IPS-15b (cell line): ENCODE data around the gene RLIM.
A peak's percentile ranks its signal among the peaks of the same experiment; 100 is the strongest.

Experiments used
- H3K27me3 ChIP-seq: one replicate; pipeline ENCODE4 v1.6.1; 2013; ENCODE audit warnings: low read length; ENCODE audit not compliant: control insufficient read depth, insufficient read depth
- H3K36me3 ChIP-seq: one replicate; pipeline ENCODE4 v1.6.1; 2013; ENCODE audit warnings: low read length; ENCODE audit not compliant: control insufficient read depth, insufficient read depth
- H3K4me1 ChIP-seq: one replicate; pipeline ENCODE4 v1.6.1; 2013; ENCODE audit warnings: mild to moderate bottlenecking, low read length; ENCODE audit not compliant: control insufficient read depth, insufficient read depth
- H3K4me3 ChIP-seq: one replicate; pipeline ENCODE4 v1.5.1; 2013; ENCODE audit warnings: low read depth, low read length
- H3K9ac ChIP-seq: one replicate; pipeline ENCODE4 v1.6.1; 2013; ENCODE audit warnings: low read depth, mild to moderate bottlenecking, low read length
- H3K9me3 ChIP-seq: one replicate; pipeline ENCODE4 v1.6.1; 2013; ENCODE audit warnings: mild to moderate bottlenecking, low read length; ENCODE audit not compliant: control insufficient read depth, insufficient read depth

The RLIM gene

DNA sequence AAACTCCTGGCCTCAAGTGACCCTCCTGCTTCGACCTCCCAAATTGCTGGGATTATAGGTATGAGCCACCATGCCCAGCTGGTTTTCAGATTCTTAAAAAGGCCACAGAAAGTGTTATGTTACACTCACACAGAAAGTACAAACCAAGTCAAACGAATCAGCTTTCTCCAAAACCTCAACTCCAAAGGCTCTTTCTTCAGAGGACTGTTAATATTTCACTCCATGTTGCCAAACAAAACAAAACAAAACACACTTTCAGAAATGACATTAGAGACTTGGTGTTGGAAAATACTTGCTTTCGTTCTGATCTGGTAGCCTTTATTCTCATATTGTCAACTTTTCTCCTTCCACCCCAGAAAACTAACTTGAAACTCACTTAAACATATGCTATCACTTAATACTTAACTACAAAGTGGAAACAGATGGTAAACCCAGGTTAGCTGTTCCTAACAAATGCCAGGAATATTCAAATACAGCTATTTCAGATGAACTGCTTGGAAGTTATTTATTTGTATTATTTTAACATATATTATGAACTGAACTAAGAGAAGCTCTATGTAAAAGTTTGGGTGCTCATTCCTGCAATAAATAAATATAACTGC lies 34.7 kb downstream of the RLIM start:
- H3K4me1 ChIP-seq: no peaks in the 10 kb centered on the region
- H3K4me3 ChIP-seq: no peak overlapping the region
- no peaks in the 10 kb centered on the region for H3K27me3 ChIP-seq
- no peak overlapping the region for H3K9ac ChIP-seq
- no peaks in the 10 kb centered on the region for H3K9me3 ChIP-seq
- H3K36me3 ChIP-seq: no peaks in the 10 kb centered on the region

DNA sequence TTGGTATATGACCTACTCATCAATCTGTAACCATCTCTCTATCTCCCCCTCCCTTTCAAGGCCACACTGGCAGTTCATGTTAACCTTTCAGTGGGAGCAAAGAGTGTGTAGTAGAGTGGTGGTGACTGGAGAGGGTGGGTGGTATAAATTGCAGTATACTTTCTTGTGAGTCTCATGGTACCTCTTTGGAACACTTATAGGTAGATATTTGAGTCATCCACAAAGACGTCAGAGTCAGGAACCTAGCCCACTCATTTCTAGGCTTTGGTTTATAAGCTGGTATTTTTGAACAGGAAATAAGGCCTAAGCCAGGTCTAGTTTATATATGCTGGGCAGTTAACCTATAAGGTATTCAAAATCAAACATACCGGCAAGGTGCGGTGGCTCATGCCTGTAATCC lies 36.3 kb downstream of the RLIM start:
- Histone ChIP-seq H3K27me3 (no peaks in the 10 kb centered on the region), H3K9me3 (no peaks in the 10 kb centered on the region), H3K36me3 (no peaks in the 10 kb centered on the region), H3K9ac (no peak overlapping the region), H3K4me1 (no peaks in the 10 kb centered on the region), H3K4me3 (no peak overlapping the region)

DNA sequence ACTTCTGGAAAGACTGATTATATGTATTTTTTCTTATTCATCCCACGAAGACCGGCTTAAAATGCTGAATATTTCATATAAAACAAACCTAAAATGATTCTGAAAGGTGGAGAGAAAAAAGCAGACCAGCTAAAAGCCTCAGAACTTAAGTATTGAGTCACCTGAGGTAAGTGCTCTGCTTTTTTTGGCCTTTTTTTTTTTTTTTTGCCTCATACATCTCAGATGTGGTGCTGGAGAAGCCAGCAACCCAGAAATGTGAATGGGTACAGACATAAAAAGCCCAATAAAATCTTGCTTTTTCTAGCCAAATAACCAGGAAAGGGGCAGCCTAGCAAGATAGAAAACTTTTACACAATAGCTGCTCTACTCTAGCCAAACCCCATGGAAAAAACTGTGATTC lies 57.0 kb downstream of the RLIM start:
- Histone ChIP-seq H3K9me3 (peaks cover 5% of the 10 kb centered on the region), H3K4me3 (no peak overlapping the region), H3K27me3 (no peaks in the 10 kb centered on the region), H3K36me3 (no peaks in the 10 kb centered on the region), H3K9ac (no peak overlapping the region), H3K4me1 (no peaks in the 10 kb centered on the region)

- H3K4me3 ChIP-seq: no peak overlapping the region
- no peaks in the 10 kb centered on the region for H3K27me3 ChIP-seq
Observed at GRCh38 chrX:74551934-74552333, 62.5 kb downstream of the RLIM start.

DNA sequence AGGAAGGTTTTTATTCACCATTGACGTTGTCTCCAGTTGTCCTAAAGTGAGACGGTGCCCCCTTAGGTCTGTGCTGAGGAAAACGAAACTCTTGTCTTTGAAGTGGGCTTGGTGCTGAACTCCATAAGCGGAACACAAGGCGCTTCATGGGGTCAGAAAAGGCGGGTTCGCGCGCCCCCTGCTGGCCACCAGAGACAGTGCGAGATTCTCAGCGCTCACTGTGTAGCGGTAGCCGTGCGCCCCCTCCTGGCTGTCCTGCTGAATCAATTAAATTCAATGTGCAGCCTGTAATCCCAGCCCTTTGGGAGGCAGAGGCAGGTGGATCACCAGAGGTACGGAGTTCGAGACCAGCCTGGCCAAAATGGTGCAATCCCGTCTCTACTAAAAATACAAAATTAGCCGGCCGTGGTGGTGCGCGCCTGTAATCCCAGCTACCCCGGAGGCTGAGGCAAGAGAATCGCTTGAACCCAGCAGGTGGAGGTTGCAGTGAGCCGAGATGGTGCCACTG lies 64.1 kb downstream of the RLIM start:
- H3K36me3 ChIP-seq: no peaks in the 10 kb centered on the region
- H3K9ac ChIP-seq: no peak overlapping the region
- no peaks in the 10 kb centered on the region for H3K27me3 ChIP-seq
- H3K9me3 ChIP-seq: no peaks in the 10 kb centered on the region
- no peaks in the 10 kb centered on the region for H3K4me1 ChIP-seq
- H3K4me3 ChIP-seq: no peak overlapping the region

More at GRCh38 chrX:74551934-74552333, 62.5 kb downstream of the RLIM start:
- Histone ChIP-seq H3K9me3 (no peaks in the 10 kb centered on the region), H3K4me1 (no peaks in the 10 kb centered on the region), H3K9ac (no peak overlapping the region), H3K36me3 (no peaks in the 10 kb centered on the region)

GRCh38 chrX:74546984-74547383 lies 67.4 kb downstream of the RLIM start:
- H3K9me3 ChIP-seq: no peaks in the 10 kb centered on the region
- no peaks in the 10 kb centered on the region for H3K4me1 ChIP-seq
- no peaks in the 10 kb centered on the region for H3K27me3 ChIP-seq

DNA sequence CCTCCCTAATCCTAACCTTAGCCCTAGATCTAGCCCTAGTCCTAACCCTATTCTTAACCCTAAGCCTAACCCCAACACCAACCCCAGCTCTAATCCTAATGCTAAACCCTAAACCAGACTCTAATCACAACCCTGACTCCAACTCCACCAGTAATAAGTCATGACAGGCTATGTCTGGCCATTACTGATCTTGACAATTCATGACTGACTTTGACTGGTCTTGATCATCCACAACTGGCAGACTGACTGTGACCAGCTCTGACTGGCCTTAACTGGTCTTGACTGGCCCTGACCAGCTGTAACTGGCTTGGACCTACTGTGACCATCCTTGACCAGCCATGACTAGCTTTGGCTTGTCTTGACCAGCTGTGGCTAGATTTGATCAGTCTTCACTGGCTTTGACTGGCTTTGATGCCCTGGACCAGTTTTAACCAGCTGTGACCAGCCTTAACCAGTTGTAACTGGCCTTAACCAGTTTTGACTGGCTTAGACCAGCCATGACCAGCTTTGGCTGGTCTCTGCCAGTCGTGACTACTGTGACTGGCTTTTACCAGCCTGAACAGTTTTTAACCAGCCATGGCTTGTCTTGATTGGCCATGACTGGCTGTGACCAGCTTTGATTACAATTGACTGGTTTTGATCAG lies 68.4 kb downstream of the RLIM start:
- no peak overlapping the region for H3K9ac ChIP-seq
- no peak overlapping the region for H3K4me3 ChIP-seq
- H3K36me3 ChIP-seq: no peaks in the 10 kb centered on the region
- no peaks in the 10 kb centered on the region for H3K27me3 ChIP-seq
- no peaks in the 10 kb centered on the region for H3K4me1 ChIP-seq
- H3K9me3 ChIP-seq: no peaks in the 10 kb centered on the region

More at GRCh38 chrX:74546984-74547383, 67.4 kb downstream of the RLIM start:
- H3K36me3 ChIP-seq: no peaks in the 10 kb centered on the region
- H3K9ac ChIP-seq: no peak overlapping the region
- H3K4me3 ChIP-seq: no peak overlapping the region

DNA sequence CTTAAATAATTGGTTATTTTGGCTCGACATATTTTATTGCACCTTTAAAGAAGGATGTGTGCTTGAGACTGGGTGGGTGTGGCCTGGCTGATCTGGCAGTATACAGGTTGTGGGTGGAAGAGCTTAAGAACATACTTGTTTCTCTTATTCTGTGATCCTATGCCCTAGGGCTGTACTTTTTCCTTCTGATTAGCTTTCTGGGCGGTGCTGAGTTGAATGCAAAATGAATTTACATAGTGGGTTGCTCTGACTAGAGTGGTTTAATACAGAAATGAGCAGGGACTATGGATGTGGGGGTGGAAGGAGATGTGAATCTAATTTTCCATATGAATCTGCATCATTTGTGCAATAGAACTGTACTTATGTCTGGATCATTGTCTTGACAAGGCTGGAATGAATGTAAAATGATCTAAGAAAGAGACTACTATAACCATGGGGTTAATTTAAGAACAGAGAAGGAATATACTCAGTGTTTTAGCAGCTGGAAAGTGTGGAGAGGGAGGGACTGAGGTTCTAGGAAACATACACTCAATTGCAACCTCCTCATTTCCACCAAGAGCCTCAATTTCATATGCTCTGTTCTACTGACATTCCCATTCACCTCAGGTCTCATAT lies 73.7 kb downstream of the RLIM start:
- no peak overlapping the region for H3K9ac ChIP-seq
- peaks cover 3% of the 10 kb centered on the region for H3K4me1 ChIP-seq
- H3K36me3 ChIP-seq: no peaks in the 10 kb centered on the region
- no peaks in the 10 kb centered on the region for H3K9me3 ChIP-seq
- H3K4me3 ChIP-seq: no peak overlapping the region
- no peaks in the 10 kb centered on the region for H3K27me3 ChIP-seq

GRCh38 chrX:74536832-74537371 lies 77.5 kb downstream of the RLIM start:
- H3K4me3 ChIP-seq: peak overlapping the region; percentile 51
- H3K9me3 ChIP-seq: no peaks in the 10 kb centered on the region
- H3K4me1 ChIP-seq: peaks cover 5% of the 10 kb centered on the region
- peak overlapping the region; percentile 37 for H3K9ac ChIP-seq
- no peaks in the 10 kb centered on the region for H3K36me3 ChIP-seq
- H3K27me3 ChIP-seq: no peaks in the 10 kb centered on the region

DNA sequence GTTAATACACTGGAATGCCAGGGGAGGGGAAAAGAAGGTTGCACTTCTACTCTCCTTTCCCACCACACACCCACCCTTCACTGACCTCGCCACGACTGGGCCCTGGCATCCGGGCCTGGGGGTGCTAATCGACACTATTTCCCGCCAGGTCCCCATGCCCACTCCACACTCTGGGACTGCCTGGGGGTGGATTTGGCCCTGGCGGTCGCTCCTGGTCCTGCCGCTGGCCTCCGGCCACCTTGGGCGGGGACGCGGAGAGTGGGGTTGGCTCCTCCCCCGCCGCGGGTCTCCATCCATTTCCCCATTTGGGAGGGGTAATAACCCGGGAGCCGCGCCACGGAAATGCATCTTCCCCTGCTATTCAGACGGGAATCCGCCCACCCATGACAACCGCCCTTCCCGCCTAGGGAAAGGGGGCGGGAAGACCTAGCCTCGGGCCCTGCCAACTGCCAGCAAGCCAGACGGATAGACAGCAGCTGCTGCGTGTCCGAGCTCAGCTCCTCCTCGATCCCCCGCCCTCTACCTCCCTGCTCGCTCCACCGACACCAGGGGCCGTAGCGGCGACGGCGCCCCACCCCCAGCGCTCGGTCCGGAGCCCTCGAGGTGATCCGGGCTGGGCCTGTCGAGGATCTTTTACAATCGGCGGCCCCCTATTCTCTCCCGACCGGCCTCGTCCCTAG lies 78.1 kb downstream of the RLIM start:
- no peaks in the 10 kb centered on the region for H3K9me3 ChIP-seq
- no peak overlapping the region for H3K9ac ChIP-seq

DNA sequence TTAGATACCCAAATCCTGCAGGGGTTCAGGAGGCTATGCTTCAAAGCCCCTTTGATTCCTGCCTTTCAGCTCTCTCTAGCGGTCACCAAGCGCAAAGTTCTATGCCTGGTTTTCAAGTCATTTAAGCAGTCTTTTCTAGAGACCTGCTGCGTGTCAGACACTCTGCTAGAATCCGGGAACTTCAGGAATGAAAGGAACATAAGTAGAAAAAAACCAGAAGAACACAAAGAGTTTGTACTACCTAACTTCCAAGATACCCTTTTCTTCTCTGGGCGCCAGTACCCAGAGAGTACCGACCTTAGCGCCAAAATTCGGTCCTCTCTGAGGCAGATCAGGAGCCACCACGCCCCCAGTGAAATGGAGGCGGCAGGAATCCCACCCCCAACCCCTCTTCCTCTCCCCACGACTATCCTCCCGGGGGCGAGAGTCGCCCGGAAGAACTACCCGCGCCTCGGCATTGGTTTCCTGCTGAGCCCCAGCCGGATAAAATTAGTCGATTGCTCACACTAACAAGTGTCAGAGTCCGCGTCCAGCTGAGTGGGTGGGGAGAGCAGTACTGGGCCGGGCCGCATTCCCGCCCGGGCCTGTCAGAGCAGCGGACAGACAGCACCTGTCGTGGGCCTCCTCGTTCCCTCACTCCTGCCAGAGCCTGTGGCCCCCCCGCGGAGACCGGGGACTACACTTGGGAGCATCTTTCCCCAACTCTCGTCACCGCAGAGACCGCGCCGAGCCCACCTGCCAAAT lies 78.8 kb downstream of the RLIM start:
- Histone ChIP-seq H3K9ac (no peak overlapping the region), H3K4me3 (peak overlapping the region; percentile 51)

More for the DNA sequence above, 78.1 kb downstream of the RLIM start:
- Histone ChIP-seq H3K36me3 (no peaks in the 10 kb centered on the region), H3K4me1 (peaks cover 5% of the 10 kb centered on the region), H3K27me3 (no peaks in the 10 kb centered on the region), H3K4me3 (peak overlapping the region; percentile 51)

More for the DNA sequence above, 78.8 kb downstream of the RLIM start:
- no peaks in the 10 kb centered on the region for H3K9me3 ChIP-seq
- peaks cover 5% of the 10 kb centered on the region for H3K4me1 ChIP-seq
- H3K36me3 ChIP-seq: no peaks in the 10 kb centered on the region
- H3K27me3 ChIP-seq: no peaks in the 10 kb centered on the region
